ENCODE data around the gene PRRX2. TPM values are rescaled to one million over a fixed set of nuclear protein-coding genes. Genes with fewer than 3 reads are reported as not detected.

Gene PRRX2
- total and polyA plus RNA-seq, 2 of the 13 experiments (the other 11 are each of a cell fraction or from before 2014, with no cell fraction given), result 0.05 TPM; not detected in 1

- TF ChIP-seq ZNF672 (CRISPR knock-in tag; IDR thresholded peaks at IDR 0.05) (no peak), USF2 (IDR thresholded peaks at IDR 0.05; ENCODE audit: low read depth, low read length) (no peak), USF2 (CRISPR knock-in tag; IDR thresholded peaks at IDR 0.05; ENCODE audit: borderline replicate concordance) (no peak), ATF7-NPFF (CRISPR knock-in tag; IDR thresholded peaks at IDR 0.05; ENCODE audit: low read depth) (0 out of 2 replicates have a peak, but pooled peaks have one; percentile 42), GFI1 (CRISPR knock-in tag; IDR thresholded peaks at IDR 0.05; ENCODE audit: borderline replicate concordance) (0 out of 2 replicates have a peak, but pooled peaks have one; percentile 22), GTF3A (CRISPR knock-in tag; conservative IDR thresholded peaks at IDR 0.05) (no peak), HHEX (CRISPR knock-in tag; IDR thresholded peaks at IDR 0.05) (no peak), ZNF446 (CRISPR knock-in tag; IDR thresholded peaks at IDR 0.05) (no peak), RARA (CRISPR knock-in tag; IDR thresholded peaks at IDR 0.05) (no peak), ZNF276 (CRISPR knock-in tag; IDR thresholded peaks at IDR 0.05; ENCODE audit: low read depth) (no peak), ZNF275 (CRISPR knock-in tag; IDR thresholded peaks at IDR 0.05; ENCODE audit: borderline replicate concordance) (no peak), ZNF431 (CRISPR knock-in tag; IDR thresholded peaks at IDR 0.05; ENCODE audit: borderline replicate concordance, low read depth) (no peak), ZBTB1 (CRISPR knock-in tag; IDR thresholded peaks at IDR 0.05; ENCODE audit: borderline replicate concordance) (no peak), ZNF20 (CRISPR knock-in tag; IDR thresholded peaks at IDR 0.05) (no peak), ZNF891 (CRISPR knock-in tag; IDR thresholded peaks at IDR 0.05) (no peak), ZKSCAN5 (CRISPR knock-in tag; IDR thresholded peaks at IDR 0.05) (no peak), MEIS1 (CRISPR knock-in tag; IDR thresholded peaks at IDR 0.05; ENCODE audit: borderline replicate concordance) (no peak), NR1H2 (CRISPR knock-in tag; IDR thresholded peaks at IDR 0.05; ENCODE audit: borderline replicate concordance, low read depth) (no peak), KDM2A (CRISPR knock-in tag; IDR thresholded peaks at IDR 0.05; ENCODE audit: borderline replicate concordance, low read depth) (peak; percentile 88), ZFP91 (CRISPR knock-in tag; IDR thresholded peaks at IDR 0.05; ENCODE audit: borderline replicate concordance) (peak; percentile 46; the same call in 1 of the 2 replicates), NCOR1 (IDR thresholded peaks at IDR 0.05; ENCODE audit: borderline replicate concordance, low read length) (no peak), ZKSCAN8 (CRISPR knock-in tag; IDR thresholded peaks at IDR 0.05; ENCODE audit: borderline replicate concordance) (peak; percentile 89)
Observed at GRCh38 chr9:129737479-129738274, 72.2 kb downstream of the PRRX2 start (continued).

All from HepG2 (cell line).